Panc1 (cell line): ENCODE measurements around the gene IZUMO4.

ENCODE experiments used
- CTCF ChIP-seq: fragments of 450-650 bp; IDR thresholded peaks from 2 replicates; pipeline ENCODE4 v1.5.1; 2017; ENCODE audit warnings: mild to moderate bottlenecking
- POLR2AphosphoS5 ChIP-seq: IDR thresholded peaks from 2 replicates; pipeline ENCODE4 v1.6.1; 2012; ENCODE audit warnings: mild to moderate bottlenecking, low read depth, low read length, moderate library complexity
- REST ChIP-seq, 2 experiments: IDR thresholded peaks; 2 replicates each; pipeline ENCODE4 v1.6.1; 2011 to 2012; ENCODE audit warnings: low read depth in 2 of 2, control low read depth in 1 of 2, low read length in 1 of 2, mild to moderate bottlenecking in 1 of 2, moderate library complexity in 1 of 2; ENCODE audit not compliant: insufficient read depth in 1 of 2

- TF ChIP-seq CTCF (no peak), REST (IDR thresholded peaks at IDR 0.05; ENCODE audit: insufficient read depth in 1 of 2, low read depth in 2 of 2, low read length in 1 of 2) (no peak), POLR2AphosphoS5 (no peak)
Observed at GRCh38 chr19:2079076-2079864, 17.4 kb upstream of the IZUMO4 start.
